Immature natural killer cell (primary cell): ENCODE results near the gene SGSM2. TPM values are rescaled to one million over a fixed set of nuclear protein-coding genes. Genes with fewer than 3 reads are reported as not detected.

Experiments used
- DNase-seq, 3 donors: peaks; one replicate each; pipeline ENCODE4 v3.0.0; 2022; ENCODE audit warnings: mixed read lengths in 1 of 3
- H3K27ac Mint-ChIP-seq, 6 donors: one replicate each; pipeline ENCODE4 v1.8.0; 2020; ENCODE audit warnings: mixed read lengths in 6 of 6, mild to moderate bottlenecking in 5 of 6, inconsistent platforms in 4 of 6, moderate library complexity in 3 of 6
- H3K27me3 Mint-ChIP-seq, 3 donors: one replicate each; pipeline ENCODE4 v1.8.0; 2020 to 2021; ENCODE audit warnings: low read depth in 3 of 3, mild to moderate bottlenecking in 3 of 3, mixed read lengths in 3 of 3, moderate library complexity in 3 of 3, inconsistent platforms in 1 of 3
- H3K36me3 Mint-ChIP-seq, 3 donors: one replicate each; pipeline ENCODE4 v1.8.0; 2020; ENCODE audit warnings: mixed read lengths in 3 of 3, inconsistent platforms in 2 of 3, mild to moderate bottlenecking in 2 of 3
- H3K4me1 Mint-ChIP-seq, 2 donors: one replicate each; pipeline ENCODE4 v1.8.0; 2020; ENCODE audit warnings: inconsistent platforms in 2 of 2, mild to moderate bottlenecking in 2 of 2, mixed read lengths in 2 of 2, moderate library complexity in 1 of 2
- H3K4me3 Mint-ChIP-seq, 5 donors: one replicate each; pipeline ENCODE4 v1.8.0; 2020; ENCODE audit warnings: mild to moderate bottlenecking in 5 of 5, mixed read lengths in 5 of 5, inconsistent platforms in 3 of 5, moderate library complexity in 3 of 5
- H3K9me3 Mint-ChIP-seq, 6 donors: one replicate each; pipeline ENCODE4 v1.8.0; 2020; ENCODE audit warnings: mild to moderate bottlenecking in 6 of 6, mixed read lengths in 6 of 6, inconsistent platforms in 4 of 6, moderate library complexity in 3 of 6
- polyA plus RNA-seq, 3 donors: library from polyadenylated mRNA; unstranded; fragments of 300-500 nt; fragmentation: Illumina TruSeq; gene quantifications; one replicate each; pipeline ENCODE4 v1.2.3, GENCODE V29; 2021

SGSM2 gene
- polyA plus RNA-seq, 3 donors from 2014 or later = 1.6 to 8.9 (median 3.3) TPM

DNA sequence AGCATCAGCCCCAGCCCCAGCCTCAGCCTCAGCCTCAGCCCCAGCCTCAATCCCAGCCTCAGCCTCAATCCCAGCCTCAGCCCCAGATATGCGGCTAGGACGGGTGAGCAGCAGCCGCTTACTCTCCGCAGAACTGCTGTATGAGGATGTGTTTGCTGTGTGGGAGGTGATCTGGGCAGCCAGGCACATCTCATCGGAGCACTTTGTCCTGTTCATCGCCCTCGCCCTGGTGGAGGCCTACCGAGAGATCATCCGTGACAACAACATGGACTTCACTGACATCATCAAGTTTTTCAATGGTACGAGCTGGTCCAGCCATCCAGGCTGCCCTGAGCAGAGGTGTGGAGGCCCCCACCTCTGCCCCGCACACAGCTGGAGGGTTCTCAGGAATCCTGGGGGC, 41.6 kb downstream of the SGSM2 start:
- Mint-ChIP-seq H3K4me3 (no peak overlapping the region), H3K27ac (peak overlapping the region in 1 of 6 donors; percentile 36), H3K9me3 (no peaks in the 10 kb centered on the region)

DNA sequence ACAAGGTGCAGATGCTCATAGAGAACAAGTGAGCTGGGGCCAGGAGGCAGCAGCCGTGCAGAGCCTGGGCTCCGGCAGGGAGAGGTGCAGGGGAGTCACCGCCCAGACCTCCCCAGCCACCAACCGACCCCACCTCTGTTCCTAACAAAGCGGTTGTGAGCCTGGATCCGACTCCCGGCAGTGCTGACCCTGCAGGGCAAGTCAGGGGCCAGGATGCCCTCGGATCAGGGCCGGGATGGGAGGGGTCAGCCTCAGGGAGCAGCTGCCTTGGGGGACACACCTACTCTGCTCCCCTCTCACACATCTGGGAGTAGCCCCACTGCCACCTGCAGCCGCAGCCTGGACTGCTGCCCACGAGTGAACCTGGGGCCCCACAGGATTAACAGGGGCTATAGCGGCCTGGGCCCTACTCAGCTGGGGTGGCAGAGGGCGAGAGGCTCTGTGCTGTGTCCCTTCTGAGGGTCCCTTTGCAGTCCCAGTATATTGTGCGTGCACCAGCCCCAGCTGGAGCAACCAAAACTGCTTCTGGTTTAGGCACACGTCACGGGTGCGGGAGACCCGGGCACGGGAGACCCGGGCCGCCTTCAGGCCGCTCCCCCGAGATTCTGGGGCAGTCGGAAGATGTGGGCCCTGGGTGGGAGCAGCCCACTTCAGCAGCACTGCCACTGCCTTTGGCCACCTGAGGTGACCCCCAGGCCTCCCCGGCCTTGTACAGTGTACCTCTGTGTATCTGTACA, 42.4 kb downstream of the SGSM2 start:
- no peak overlapping the region for H3K27ac Mint-ChIP-seq
- no peaks in the 10 kb centered on the region for H3K9me3 Mint-ChIP-seq
- H3K4me1 Mint-ChIP-seq = peaks cover 0 to 2% of the 10 kb centered on the region in 2 donors
- H3K4me3 Mint-ChIP-seq = no peak overlapping the region
- DNase-seq = no peak
- H3K27me3 Mint-ChIP-seq = no peaks in the 10 kb centered on the region
- peaks cover 0 to 3% (median 0%) of the 10 kb centered on the region in 3 donors for H3K36me3 Mint-ChIP-seq

More for the DNA sequence above, 41.6 kb downstream of the SGSM2 start:
- H3K4me1 Mint-ChIP-seq = peaks cover 0 to 2% of the 10 kb centered on the region in 2 donors
- H3K36me3 Mint-ChIP-seq = peaks cover 0 to 3% (median 0%) of the 10 kb centered on the region in 3 donors
- no peak for DNase-seq
- no peaks in the 10 kb centered on the region for H3K27me3 Mint-ChIP-seq

DNA sequence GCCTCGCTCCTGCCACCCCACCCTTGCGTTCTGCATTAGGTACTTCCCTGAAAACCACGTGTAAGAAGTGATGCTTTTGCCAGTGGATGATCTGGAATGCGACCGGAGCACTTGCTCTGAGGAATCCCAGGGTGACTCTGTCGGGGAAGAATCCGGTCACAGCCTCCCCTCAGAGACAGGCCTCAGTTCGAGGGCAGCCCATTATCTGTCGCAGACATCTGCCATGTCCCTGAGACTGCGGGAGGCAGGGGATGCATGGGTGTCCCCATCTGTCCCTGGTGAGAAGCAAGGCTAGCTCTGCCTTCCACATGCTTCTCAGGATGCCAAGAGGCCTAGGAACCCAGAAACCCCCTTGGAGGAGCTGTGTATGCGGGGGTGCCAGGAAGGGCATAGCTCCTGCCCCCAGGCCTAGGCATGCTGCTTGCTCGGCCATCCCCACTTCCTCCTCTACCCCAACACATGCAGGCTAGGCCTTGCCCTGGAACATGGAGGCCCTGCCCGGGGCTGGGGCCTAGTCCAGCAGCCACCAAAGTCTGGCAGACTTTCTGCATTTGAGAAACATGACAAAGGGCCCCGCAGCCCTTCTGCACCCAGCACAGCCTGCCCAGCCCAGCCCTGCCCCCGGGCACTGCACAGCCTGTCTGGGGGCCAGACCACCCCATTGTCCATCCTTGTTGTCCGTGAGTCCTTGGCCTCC, 43.1 kb downstream of the SGSM2 start:
- Mint-ChIP-seq H3K4me1 (peaks cover 0 to 2% of the 10 kb centered on the region in 2 donors), H3K27ac (peak overlapping the region in 1 of 6 donors; percentile 51), H3K27me3 (no peaks in the 10 kb centered on the region), H3K4me3 (no peak overlapping the region), H3K9me3 (no peaks in the 10 kb centered on the region), H3K36me3 (no peaks in the 10 kb centered on the region)
- DNase-seq = no peak

DNA sequence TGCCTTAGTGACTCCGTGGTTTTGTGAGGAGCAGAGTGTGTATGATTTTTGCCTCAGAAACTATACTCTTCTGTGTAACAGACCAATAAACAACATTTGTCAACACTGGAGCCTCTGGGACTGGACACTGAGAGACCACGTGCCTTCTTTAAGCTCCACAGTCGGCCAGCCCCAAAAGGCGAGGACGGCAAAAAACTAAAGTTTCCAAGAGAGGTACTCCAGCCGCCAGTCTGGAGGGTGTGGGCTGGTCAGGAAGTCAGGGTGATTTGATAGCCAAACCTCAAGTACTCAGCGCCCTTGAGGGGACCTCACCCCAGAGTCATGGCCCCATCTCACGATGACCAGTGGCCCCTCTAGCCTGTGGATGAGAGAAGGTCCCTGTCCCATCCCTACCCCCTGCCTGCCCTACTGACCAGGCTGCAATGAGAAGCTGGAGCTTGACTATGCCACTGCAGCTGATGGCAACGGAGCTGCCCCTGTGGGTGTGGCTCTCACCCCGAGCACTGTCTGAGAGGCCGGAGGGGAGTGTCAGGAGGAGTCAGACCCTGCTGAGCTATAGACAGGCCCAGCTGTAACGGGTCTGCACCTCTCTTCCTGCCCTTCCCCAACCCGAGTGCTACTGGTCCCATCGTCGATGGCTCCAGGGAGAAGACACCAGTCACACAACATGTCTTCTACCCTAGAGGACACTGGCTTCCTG, 43.8 kb downstream of the SGSM2 start:
- Mint-ChIP-seq H3K4me1 (peaks cover 0 to 2% of the 10 kb centered on the region in 2 donors), H3K4me3 (no peak overlapping the region), H3K27ac (peak overlapping the region in 1 of 6 donors; percentile 51)

DNA sequence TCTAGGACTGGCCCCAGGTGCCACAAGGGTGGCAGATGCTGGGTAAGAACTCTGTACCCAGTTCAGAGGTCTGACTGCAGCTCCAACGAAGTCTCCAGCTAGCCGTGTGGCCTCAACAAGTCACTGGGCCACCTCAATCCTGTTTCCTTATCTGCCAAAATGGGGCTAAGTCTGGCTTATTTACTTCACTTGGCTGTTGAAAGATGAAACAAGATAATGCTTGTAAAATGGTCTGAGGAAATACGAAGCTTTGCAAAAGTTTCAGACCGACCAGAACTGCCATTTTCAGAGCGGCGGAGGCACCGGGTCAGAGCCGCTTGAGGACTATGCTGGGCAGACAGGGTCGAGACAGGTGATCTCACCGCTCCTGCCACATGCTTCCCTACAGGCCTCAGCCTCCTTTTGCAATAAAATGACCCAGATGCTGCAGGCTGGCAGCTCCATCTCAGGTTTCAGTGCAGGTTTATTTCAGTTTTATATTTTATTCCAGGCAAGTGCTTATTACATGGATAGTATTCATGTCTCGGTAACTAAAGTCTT, 46.4 kb downstream of the SGSM2 start:
- H3K4me1 Mint-ChIP-seq = peaks cover 0 to 2% of the 10 kb centered on the region in 2 donors
- no peak for DNase-seq
- peak overlapping the region in 2 of 6 donors; percentile 45 to 65 for H3K27ac Mint-ChIP-seq
- H3K36me3 Mint-ChIP-seq = peaks cover 0 to 4% (median 4%) of the 10 kb centered on the region in 3 donors
- H3K9me3 Mint-ChIP-seq = no peaks in the 10 kb centered on the region
- H3K4me3 Mint-ChIP-seq = no peak overlapping the region
- H3K27me3 Mint-ChIP-seq = peaks cover 1 to 4% (median 2%) of the 10 kb centered on the region in 3 donors

More for the DNA sequence above, 43.8 kb downstream of the SGSM2 start:
- no peaks in the 10 kb centered on the region for H3K36me3 Mint-ChIP-seq
- no peaks in the 10 kb centered on the region for H3K27me3 Mint-ChIP-seq
- no peak for DNase-seq
- H3K9me3 Mint-ChIP-seq = no peaks in the 10 kb centered on the region

DNA sequence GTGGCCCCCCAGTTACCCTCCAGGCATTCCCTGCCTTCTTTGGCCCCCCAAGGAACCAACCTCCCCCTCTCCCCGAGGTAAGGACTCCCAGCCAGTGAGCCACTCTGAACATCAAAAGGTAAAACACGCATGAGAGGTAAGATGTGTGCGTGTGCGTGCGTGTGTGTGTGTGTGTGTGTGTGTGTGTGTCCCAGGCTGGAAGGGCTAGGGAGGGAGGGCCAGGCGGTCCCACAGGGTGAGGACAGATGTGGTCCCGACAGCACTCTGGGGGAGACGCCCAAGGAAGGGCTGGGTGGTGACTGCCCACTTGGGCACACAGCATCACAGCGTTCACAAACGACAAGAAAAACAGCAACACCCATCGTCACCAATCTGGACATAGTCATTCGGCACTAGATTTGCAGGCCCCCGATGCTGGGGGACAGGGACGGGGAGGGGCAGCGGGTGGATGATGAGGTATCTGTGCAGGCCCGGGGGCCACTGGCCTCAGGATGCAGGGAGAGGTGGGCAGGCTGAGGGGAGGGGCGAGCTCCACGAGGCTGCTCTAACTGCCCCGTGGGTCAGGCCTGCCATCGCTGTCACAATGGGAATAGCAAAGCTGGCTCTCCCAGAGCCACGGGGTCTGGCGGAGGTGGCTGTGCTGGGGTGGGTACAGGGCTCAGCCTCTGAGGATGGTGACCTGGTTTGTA, 47.3 kb downstream of the SGSM2 start:
- Mint-ChIP-seq H3K4me3 (no peak overlapping the region), H3K27ac (peak overlapping the region in 1 of 6 donors; percentile 22), H3K36me3 (peaks cover 0 to 4% (median 4%) of the 10 kb centered on the region in 3 donors), H3K9me3 (no peaks in the 10 kb centered on the region), H3K4me1 (peaks cover 0 to 5% of the 10 kb centered on the region in 2 donors), H3K27me3 (peaks cover 2 to 4% (median 2%) of the 10 kb centered on the region in 3 donors)
- DNase-seq = no peak

DNA sequence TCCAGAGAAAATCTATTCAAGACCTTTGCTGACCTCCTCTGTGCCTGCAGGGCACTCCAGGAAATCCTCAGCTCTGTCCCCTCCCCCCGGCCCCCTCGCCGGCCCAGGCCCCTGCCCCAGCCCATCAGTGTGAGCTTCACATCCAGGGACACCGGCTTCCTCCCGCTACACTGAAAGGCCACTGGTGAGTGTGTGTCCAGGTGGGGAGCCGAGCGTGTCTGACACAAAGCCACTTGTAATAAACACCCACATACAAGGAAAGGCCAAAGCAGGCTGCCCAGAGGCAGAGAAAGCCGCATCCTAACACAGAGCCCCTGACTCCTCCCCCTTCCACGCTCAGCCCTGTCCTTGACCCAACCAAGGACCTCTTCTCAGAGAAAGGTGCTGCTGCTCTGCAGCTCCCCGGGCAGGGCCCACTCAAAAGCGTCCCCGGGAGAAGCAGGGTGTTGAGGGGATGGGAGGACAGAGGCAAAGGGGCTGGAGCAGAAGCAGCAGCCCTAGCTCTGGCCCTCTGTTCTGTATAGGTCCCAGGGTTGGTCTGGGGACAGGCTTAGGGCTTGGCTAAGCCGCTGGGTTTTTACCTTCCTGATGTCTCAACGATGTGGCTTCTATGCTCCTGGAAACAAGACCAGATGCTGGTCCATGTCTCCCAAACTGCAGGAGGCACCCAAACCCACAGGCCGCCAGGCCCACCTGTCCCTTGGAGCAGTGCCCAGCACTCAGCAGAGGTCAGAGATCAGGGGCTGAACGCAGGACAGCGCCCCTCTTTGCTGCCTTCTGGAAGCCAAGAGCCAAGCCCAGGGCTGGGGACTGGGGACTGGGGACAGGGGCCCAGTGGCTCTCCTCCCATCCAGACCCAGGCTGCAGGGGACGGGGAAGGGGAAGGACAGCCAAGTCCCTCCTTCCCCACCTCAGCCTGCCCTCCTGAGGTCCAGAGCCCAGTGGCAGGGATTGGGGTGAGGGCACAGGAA, 48.2 kb downstream of the SGSM2 start:
- H3K36me3 Mint-ChIP-seq = peaks cover 0 to 4% (median 4%) of the 10 kb centered on the region in 3 donors
- peaks cover 2 to 6% (median 4%) of the 10 kb centered on the region in 3 donors for H3K27me3 Mint-ChIP-seq
- H3K27ac Mint-ChIP-seq = no peak overlapping the region
- H3K4me1 Mint-ChIP-seq = peaks cover 0 to 8% of the 10 kb centered on the region in 2 donors
- no peak overlapping the region for H3K4me3 Mint-ChIP-seq
- no peaks in the 10 kb centered on the region for H3K9me3 Mint-ChIP-seq
- no peak for DNase-seq

DNA sequence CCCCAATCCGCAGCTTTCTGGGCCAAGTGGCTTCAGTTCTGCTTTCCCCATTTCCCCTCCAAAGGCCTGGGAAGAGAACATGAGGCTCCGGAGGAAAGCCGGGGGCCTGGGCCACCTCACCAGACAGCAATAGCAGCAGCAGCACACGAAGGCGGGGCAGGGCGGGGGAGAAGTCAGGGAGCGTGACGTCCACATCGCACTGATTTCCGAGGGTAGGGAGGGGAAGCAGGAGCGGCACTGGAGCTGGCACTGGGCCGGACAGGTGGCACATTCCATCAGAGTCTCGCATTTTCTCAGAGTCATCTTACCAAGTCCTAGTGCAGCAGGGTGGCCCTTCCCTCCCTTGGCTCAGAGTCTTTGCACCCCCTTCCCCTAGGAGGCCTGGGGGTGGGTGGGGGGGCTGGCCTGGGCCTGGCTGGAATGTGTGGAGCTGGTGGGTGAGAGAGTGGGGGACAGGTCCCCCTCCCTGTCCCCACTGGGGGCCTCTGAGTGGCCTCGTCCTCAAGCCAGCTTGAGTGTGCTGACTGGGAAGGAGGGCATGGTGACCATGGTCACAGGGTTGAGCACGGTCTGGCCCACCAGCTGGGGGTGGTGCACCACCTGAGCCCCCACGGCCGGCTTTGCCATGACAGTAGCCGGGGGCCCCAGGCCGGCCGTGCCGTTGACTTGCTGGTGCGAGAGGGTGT, 49.2 kb downstream of the SGSM2 start:
- no peak for DNase-seq
- peaks cover 0 to 6% (median 4%) of the 10 kb centered on the region in 3 donors for H3K36me3 Mint-ChIP-seq
- H3K4me3 Mint-ChIP-seq = no peak overlapping the region
- no peaks in the 10 kb centered on the region for H3K9me3 Mint-ChIP-seq
- no peak overlapping the region for H3K27ac Mint-ChIP-seq
- H3K27me3 Mint-ChIP-seq = peaks cover 2 to 9% (median 4%) of the 10 kb centered on the region in 3 donors
- peaks cover 4 to 11% of the 10 kb centered on the region in 2 donors for H3K4me1 Mint-ChIP-seq

DNA sequence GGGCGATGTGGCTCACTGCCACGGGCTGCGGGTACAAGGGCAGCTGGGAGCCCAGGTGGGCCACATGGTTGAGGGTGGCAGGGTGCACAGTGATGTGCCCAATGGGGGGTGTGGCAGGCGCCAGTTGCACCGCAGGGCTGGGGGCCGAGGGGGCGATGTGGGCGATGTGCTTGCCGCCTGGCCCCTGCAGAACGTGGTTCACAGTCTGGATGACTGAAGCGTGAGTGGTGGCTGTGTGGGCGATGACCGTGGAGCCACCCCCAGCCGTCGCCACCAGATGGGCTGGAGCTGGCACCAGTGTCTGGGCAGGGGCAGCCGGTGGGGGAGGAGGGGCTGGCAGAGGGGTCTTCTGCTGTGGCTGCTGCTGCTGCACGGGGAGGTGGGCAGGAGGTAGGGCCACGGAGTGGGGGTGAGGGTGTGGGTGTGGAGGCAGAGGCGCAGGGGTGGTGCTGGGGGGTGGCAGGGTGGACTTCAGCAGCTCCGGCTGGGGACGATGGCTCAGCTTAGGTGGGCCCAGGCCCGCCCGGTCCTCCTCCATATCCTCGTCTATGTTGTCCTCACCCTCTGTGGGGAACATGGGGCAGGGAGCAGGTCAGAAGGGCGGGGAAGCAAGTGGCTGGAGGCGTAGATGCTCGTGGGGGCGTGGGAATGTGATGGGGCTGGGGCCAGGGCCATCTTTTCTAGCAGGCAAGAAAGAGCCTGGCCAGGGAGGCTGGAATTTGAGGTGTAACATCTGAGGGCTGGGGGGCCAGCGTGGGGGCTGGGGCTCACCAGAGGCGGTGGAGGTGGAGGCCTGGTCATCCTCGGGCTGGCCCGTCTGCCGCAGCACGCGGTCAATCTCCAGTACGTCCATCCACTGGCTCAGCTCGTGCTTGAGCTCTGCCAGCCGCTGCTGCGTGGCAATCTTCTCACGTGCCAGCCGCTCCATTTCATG, 50.1 kb downstream of the SGSM2 start:
- H3K36me3 Mint-ChIP-seq = peaks cover 0 to 7% (median 4%) of the 10 kb centered on the region in 3 donors
- H3K27ac Mint-ChIP-seq = no peak overlapping the region
- peaks cover 5 to 17% (median 10%) of the 10 kb centered on the region in 3 donors for H3K27me3 Mint-ChIP-seq
- DNase-seq = no peak
- H3K9me3 Mint-ChIP-seq = no peaks in the 10 kb centered on the region
- H3K4me1 Mint-ChIP-seq = peaks cover 12 to 19% of the 10 kb centered on the region in 2 donors
- no peak overlapping the region for H3K4me3 Mint-ChIP-seq

DNA sequence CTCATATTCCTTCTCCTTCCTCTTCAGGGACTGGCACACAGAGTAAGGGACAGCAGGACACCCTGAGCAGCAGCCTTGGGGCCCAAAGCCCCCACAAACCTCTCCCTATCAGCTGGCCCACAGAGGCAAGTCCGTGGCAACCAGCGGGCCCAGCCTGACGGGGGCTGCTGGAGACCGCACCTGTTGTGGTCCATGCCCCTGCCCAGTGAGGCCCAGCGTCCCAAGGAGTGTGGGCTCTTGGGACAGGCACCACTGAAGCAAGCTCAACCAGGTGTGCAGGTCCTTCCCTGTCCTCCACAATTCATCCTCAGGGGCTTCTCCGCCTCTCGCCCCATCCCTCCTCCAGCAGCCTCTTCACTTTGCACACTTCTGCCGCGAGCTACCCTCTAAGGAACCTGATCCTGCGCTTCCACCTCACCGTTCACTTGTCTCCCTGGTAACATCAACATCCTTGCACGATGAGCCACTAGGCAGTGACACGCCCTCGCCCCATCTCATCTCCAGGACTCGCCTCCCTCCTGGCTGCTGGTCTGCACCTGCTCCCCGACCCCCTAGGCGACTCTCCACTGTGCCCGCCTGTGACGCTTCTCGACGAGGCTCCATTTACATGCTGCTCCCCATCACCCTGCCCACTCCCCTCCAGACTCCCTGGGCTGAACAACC, 50.9 kb downstream of the SGSM2 start:
- H3K36me3 Mint-ChIP-seq = peaks cover 0 to 7% (median 4%) of the 10 kb centered on the region in 3 donors
- peaks cover 14 to 18% of the 10 kb centered on the region in 2 donors for H3K4me1 Mint-ChIP-seq
- H3K27ac Mint-ChIP-seq = peak overlapping the region in 2 of 6 donors; percentile 41 to 78
- H3K4me3 Mint-ChIP-seq = no peak overlapping the region
- peaks cover 9 to 19% (median 14%) of the 10 kb centered on the region in 3 donors for H3K27me3 Mint-ChIP-seq
- H3K9me3 Mint-ChIP-seq = no peaks in the 10 kb centered on the region
- no peak for DNase-seq

DNA sequence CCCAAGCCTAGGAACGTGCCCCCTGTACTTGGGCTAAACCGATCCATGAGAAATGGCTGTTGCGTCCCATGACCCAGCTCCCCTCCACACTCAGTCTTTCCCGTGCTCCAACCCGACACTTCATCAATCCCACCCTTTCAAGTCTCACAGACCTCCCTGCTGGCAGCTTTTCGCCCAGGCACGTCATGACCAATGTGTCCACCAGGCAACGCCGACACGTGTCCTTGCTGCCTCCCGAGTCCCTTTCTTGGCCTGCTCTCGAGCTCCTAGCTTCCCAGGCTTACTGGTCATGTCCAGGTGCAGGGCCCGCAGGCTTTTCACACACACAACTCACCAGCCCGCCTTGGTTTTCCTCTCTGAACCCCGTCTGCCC, 51.4 kb downstream of the SGSM2 start:
- Mint-ChIP-seq H3K4me1 (peaks cover 14 to 18% of the 10 kb centered on the region in 2 donors), H3K27ac (peak overlapping the region in 2 of 6 donors; percentile 50 to 78), H3K4me3 (no peak overlapping the region), H3K27me3 (peaks cover 12 to 23% (median 17%) of the 10 kb centered on the region in 3 donors), H3K9me3 (no peaks in the 10 kb centered on the region), H3K36me3 (peaks cover 0 to 7% (median 4%) of the 10 kb centered on the region in 3 donors)
- no peak for DNase-seq
